ENCODE results near the gene PTRH2.

DNA sequence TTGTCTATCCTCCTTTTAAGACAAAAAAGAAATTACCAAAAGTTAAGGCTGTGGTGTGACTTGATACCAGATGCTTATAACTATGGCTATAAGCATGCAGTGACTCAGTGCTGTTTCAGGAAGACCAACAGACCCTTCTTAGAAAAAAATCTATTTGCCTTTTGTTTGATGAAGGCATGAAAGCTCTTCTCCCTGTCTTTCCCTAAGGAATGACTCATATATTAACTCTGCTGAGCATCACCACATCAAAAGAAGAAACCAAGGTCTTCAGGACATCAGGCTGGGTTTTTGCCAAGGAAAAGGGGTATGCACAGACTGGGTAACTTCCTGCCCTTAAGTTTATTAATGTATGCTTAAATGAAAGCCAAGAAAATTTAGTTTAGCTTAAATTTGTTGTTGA, 47.3 kb upstream of the PTRH2 start:
- TF ChIP-seq, protein P1, sequence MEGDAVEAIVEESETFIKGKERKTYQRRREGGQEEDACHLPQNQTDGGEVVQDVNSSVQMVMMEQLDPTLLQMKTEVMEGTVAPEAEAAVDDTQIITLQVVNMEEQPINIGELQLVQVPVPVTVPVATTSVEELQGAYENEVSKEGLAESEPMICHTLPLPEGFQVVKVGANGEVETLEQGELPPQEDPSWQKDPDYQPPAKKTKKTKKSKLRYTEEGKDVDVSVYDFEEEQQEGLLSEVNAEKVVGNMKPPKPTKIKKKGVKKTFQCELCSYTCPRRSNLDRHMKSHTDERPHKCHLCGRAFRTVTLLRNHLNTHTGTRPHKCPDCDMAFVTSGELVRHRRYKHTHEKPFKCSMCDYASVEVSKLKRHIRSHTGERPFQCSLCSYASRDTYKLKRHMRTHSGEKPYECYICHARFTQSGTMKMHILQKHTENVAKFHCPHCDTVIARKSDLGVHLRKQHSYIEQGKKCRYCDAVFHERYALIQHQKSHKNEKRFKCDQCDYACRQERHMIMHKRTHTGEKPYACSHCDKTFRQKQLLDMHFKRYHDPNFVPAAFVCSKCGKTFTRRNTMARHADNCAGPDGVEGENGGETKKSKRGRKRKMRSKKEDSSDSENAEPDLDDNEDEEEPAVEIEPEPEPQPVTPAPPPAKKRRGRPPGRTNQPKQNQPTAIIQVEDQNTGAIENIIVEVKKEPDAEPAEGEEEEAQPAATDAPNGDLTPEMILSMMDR (IDR thresholded peaks at IDR 0.05; ENCODE audit: borderline replicate concordance, extremely low read depth, low read length, poor library complexity, severe bottlenecking), result no peak
- TF ChIP-seq EZH2 (IDR thresholded peaks at IDR 0.05; ENCODE audit: borderline replicate concordance, low read depth, low read length, severe bottlenecking), result no peak

All from DND-41 (cell line).